ENCODE data around the gene FAM168A. TPM values are rescaled to one million over a fixed set of nuclear protein-coding genes. Genes with fewer than 3 reads are reported as not detected.
A peak's percentile ranks its signal among the peaks of the same experiment; 100 is the strongest.

FAM168A gene
- total RNA-seq, 1 donor from 2014 or later, result 52.2 TPM

- Mint-ChIP-seq H3K27me3 (ENCODE audit: unreplicated experiment) (no peaks in the 10 kb centered on the region), H3K36me3 (ENCODE audit: unreplicated experiment) (no peaks in the 10 kb centered on the region), H3K9me3 (ENCODE audit: unreplicated experiment) (no peaks in the 10 kb centered on the region), H3K4me3 (ENCODE audit: unreplicated experiment) (no peak overlapping the region), H3K27ac (ENCODE audit: unreplicated experiment) (no peak overlapping the region), H3K4me1 (ENCODE audit: unreplicated experiment) (peaks cover 9% of the 10 kb centered on the region)
- DNase-seq (ENCODE audit: extremely low spot score, unreplicated experiment), result no peak
- no peak for TF ChIP-seq CTCF (IDR thresholded peaks at IDR 0.05)
Observed at GRCh38 chr11:73400293-73400692, 197.6 kb downstream of the FAM168A start.

- Mint-ChIP-seq H3K4me1 (ENCODE audit: unreplicated experiment) (peaks cover 8% of the 10 kb centered on the region), H3K27me3 (ENCODE audit: unreplicated experiment) (no peaks in the 10 kb centered on the region), H3K9me3 (ENCODE audit: unreplicated experiment) (no peaks in the 10 kb centered on the region), H3K36me3 (ENCODE audit: unreplicated experiment) (no peaks in the 10 kb centered on the region), H3K27ac (ENCODE audit: unreplicated experiment) (peak overlapping the region; percentile 50), H3K4me3 (ENCODE audit: unreplicated experiment) (no peak overlapping the region)
- no peak for TF ChIP-seq CTCF (IDR thresholded peaks at IDR 0.05)
- DNase-seq (ENCODE audit: extremely low spot score, unreplicated experiment), result no peak
Observed at GRCh38 chr11:73399636-73400035, 198.3 kb downstream of the FAM168A start.

- peak overlapping the region; percentile 50 for H3K27ac Mint-ChIP-seq (ENCODE audit: unreplicated experiment)
- H3K27me3 Mint-ChIP-seq (ENCODE audit: unreplicated experiment), result no peaks in the 10 kb centered on the region
- no peak for TF ChIP-seq CTCF (IDR thresholded peaks at IDR 0.05)
- H3K4me3 Mint-ChIP-seq (ENCODE audit: unreplicated experiment), result no peak overlapping the region
- H3K4me1 Mint-ChIP-seq (ENCODE audit: unreplicated experiment), result peaks cover 8% of the 10 kb centered on the region
- H3K9me3 Mint-ChIP-seq (ENCODE audit: unreplicated experiment), result no peaks in the 10 kb centered on the region
- no peaks in the 10 kb centered on the region for H3K36me3 Mint-ChIP-seq (ENCODE audit: unreplicated experiment)
- DNase-seq (ENCODE audit: extremely low spot score, unreplicated experiment), result no peak
Observed at GRCh38 chr11:73399159-73399590, 198.7 kb downstream of the FAM168A start.

GRCh38 chr11:73398721-73399120, 199.2 kb downstream of the FAM168A start:
- no peaks in the 10 kb centered on the region for H3K27me3 Mint-ChIP-seq (ENCODE audit: unreplicated experiment)
- peaks cover 8% of the 10 kb centered on the region for H3K4me1 Mint-ChIP-seq (ENCODE audit: unreplicated experiment)
- no peaks in the 10 kb centered on the region for H3K36me3 Mint-ChIP-seq (ENCODE audit: unreplicated experiment)
- no peak for DNase-seq (ENCODE audit: extremely low spot score, unreplicated experiment)
- H3K4me3 Mint-ChIP-seq (ENCODE audit: unreplicated experiment), result no peak overlapping the region
- no peak overlapping the region for H3K27ac Mint-ChIP-seq (ENCODE audit: unreplicated experiment)
- TF ChIP-seq CTCF (IDR thresholded peaks at IDR 0.05), result no peak
- H3K9me3 Mint-ChIP-seq (ENCODE audit: unreplicated experiment), result no peaks in the 10 kb centered on the region

GRCh38 chr11:73398132-73398526, 199.8 kb downstream of the FAM168A start:
- no peak for DNase-seq (ENCODE audit: extremely low spot score, unreplicated experiment)
- Mint-ChIP-seq H3K36me3 (ENCODE audit: unreplicated experiment) (no peaks in the 10 kb centered on the region), H3K4me3 (ENCODE audit: unreplicated experiment) (no peak overlapping the region), H3K27ac (ENCODE audit: unreplicated experiment) (no peak overlapping the region), H3K27me3 (ENCODE audit: unreplicated experiment) (no peaks in the 10 kb centered on the region), H3K9me3 (ENCODE audit: unreplicated experiment) (no peaks in the 10 kb centered on the region), H3K4me1 (ENCODE audit: unreplicated experiment) (peaks cover 8% of the 10 kb centered on the region)
- no peak for TF ChIP-seq CTCF (IDR thresholded peaks at IDR 0.05)

Data from osteocyte (in vitro differentiated cells).